Esophagus squamous epithelium (tissue), 5 donors: ENCODE results near the gene SMARCA1. TPM values are rescaled to one million over a fixed set of nuclear protein-coding genes. Genes with fewer than 3 reads are reported as not detected.

Experiments
- DNase-seq: peaks from one replicate; lab custom pipeline; 2025; lab: John Stamatoyannopoulos, UW
- H3K27ac ChIP-seq, 4 donors: fragments of 200-600 bp; sonication (generic); one replicate each; pipeline ENCODE4 v1.5.1; 2016 to 2019; ENCODE audit warnings: mild to moderate bottlenecking in 1 of 4
- H3K27me3 ChIP-seq, 4 donors: fragments of 200-600 bp; sonication (generic); 1 replicate in 3 of 4; 2 replicates in 1 of 4; pipeline versions ENCODE4 v1.5.1 to v1.6.0; 2017 to 2021; ENCODE audit warnings: antibody characterized with exemption in 1 of 4
- H3K36me3 ChIP-seq, 3 donors: fragments of 200-600 bp; sonication (generic); one replicate each; pipeline ENCODE4 v1.5.1; 2016 to 2019
- H3K4me1 ChIP-seq, 3 donors: fragments of 200-600 bp; sonication (generic); one replicate each; pipeline ENCODE4 v1.5.1; 2017 to 2019
- H3K4me3 ChIP-seq, 4 donors: fragments of 200-600 bp; sonication (generic); 1 replicate in 3 of 4; 2 replicates in 1 of 4; pipeline ENCODE4 v1.5.1; 2016 to 2019; ENCODE audit warnings: mild to moderate bottlenecking in 2 of 4, moderate library complexity in 1 of 4
- H3K9me3 ChIP-seq, 3 donors: fragments of 200-600 bp; sonication (generic); one replicate each; pipeline ENCODE4 v1.5.1; 2016 to 2019
- CTCF ChIP-seq, 6 experiments: fragments of 450-650 bp in 4 of 6; fragments of 200-600 bp in 2 of 6; sonication (generic) in 2 of 6; IDR thresholded peaks; one replicate each; pipeline ENCODE4 v1.5.1; 2016 to 2019; ENCODE audit warnings: antibody characterized with exemption in 6 of 6, mild to moderate bottlenecking in 4 of 6, moderate library complexity in 4 of 6
- POLR2A ChIP-seq, 4 donors: fragments of 450-650 bp; IDR thresholded peaks; one replicate each; pipeline ENCODE4 v1.6.1; 2017; ENCODE audit warnings: antibody characterized with exemption in 4 of 4, mild to moderate bottlenecking in 4 of 4, moderate library complexity in 3 of 4
- WGBS, 2 donors: methylation state at CpG; one replicate each; pipeline ENCODE4 v1.1.5; 2018; 5-methylcytosine and 5-hydroxymethylcytosine counted together
- intact Hi-C: fragments of 100-400 bp; cut with DNase I; formaldehyde crosslinking; loops from one replicate; pipeline ENCODE4 v1.15.0; 2022
- total RNA-seq, 4 donors: library from RNA; depleted of rRNA; stranded (reverse); fragments of >200 nt; gene quantifications; one replicate each; pipeline ENCODE4 v1.1.0, GENCODE V29; 2016
- donor health status: DM: yes; HTN: yes; CAD: no.

Gene SMARCA1
- total RNA-seq, 4 donors from 2014 or later: 4.5 to 18.8 (median 11.5) TPM

- H3K27me3 ChIP-seq: no peaks in the 10 kb centered on the region
- TF ChIP-seq POLR2A (IDR thresholded peaks at IDR 0.05) (no peak), CTCF (IDR thresholded peaks at IDR 0.05) (no peak)
- intact Hi-C loops: no loop called here
- peaks cover 0 to 9% (median 0%) of the 10 kb centered on the region in 3 donors for H3K36me3 ChIP-seq
- 71 to 96% methylated on average over 7 of the region's 7 CpGs for WGBS, 2 donors
- no peak overlapping the region for H3K27ac ChIP-seq
- H3K9me3 ChIP-seq: no peaks in the 10 kb centered on the region
- no peaks in the 10 kb centered on the region for H3K4me1 ChIP-seq
- H3K4me3 ChIP-seq: no peak overlapping the region
- DNase-seq: no peak
Measured at GRCh38 chrX:129510331-129510730, 13.0 kb downstream of the SMARCA1 start.

- no peak for TF ChIP-seq CTCF (IDR thresholded peaks at IDR 0.05)
- no peak for TF ChIP-seq POLR2A (IDR thresholded peaks at IDR 0.05)
- Histone ChIP-seq H3K4me3 (no peak overlapping the region), H3K9me3 (no peaks in the 10 kb centered on the region), H3K4me1 (no peaks in the 10 kb centered on the region), H3K36me3 (peaks cover 0 to 42% (median 0%) of the 10 kb centered on the region in 3 donors), H3K27ac (no peak overlapping the region), H3K27me3 (no peaks in the 10 kb centered on the region)
- no peak for DNase-seq
- WGBS, 2 donors: 64 to 81% methylated on average over 3 of the region's 3 CpGs
- intact Hi-C loops: no loop called here
Measured at GRCh38 chrX:129497146-129497843, 26.0 kb downstream of the SMARCA1 start.

- H3K27me3 ChIP-seq: no peaks in the 10 kb centered on the region
- WGBS, 2 donors: 82 to 86% methylated on average over 6 of the region's 6 CpGs
- DNase-seq: no peak
- no peaks in the 10 kb centered on the region for H3K4me1 ChIP-seq
- H3K4me3 ChIP-seq: no peak overlapping the region
- H3K27ac ChIP-seq: no peak overlapping the region
- H3K36me3 ChIP-seq: peaks cover 0 to 40% (median 0%) of the 10 kb centered on the region in 3 donors
- no peaks in the 10 kb centered on the region for H3K9me3 ChIP-seq
- intact Hi-C loops: no loop called here
- TF ChIP-seq CTCF (IDR thresholded peaks at IDR 0.05) (no peak), POLR2A (IDR thresholded peaks at IDR 0.05) (no peak)
Measured at GRCh38 chrX:129496625-129497024, 26.7 kb downstream of the SMARCA1 start.

GRCh38 chrX:129495900-129496299 is 27.4 kb downstream of the SMARCA1 start:
- Histone ChIP-seq H3K4me1 (no peaks in the 10 kb centered on the region), H3K36me3 (peaks cover 0 to 41% (median 0%) of the 10 kb centered on the region in 3 donors), H3K4me3 (no peak overlapping the region), H3K27ac (no peak overlapping the region), H3K27me3 (no peaks in the 10 kb centered on the region), H3K9me3 (no peaks in the 10 kb centered on the region)
- intact Hi-C loops: no loop called here
- 82 to 86% methylated on average over 5 of the region's 5 CpGs for WGBS, 2 donors
- DNase-seq: no peak
- TF ChIP-seq CTCF (IDR thresholded peaks at IDR 0.05): no peak
- TF ChIP-seq POLR2A (IDR thresholded peaks at IDR 0.05): no peak

GRCh38 chrX:129494887-129495286 is 28.4 kb downstream of the SMARCA1 start:
- H3K27me3 ChIP-seq: no peaks in the 10 kb centered on the region
- H3K4me3 ChIP-seq: no peak overlapping the region
- TF ChIP-seq POLR2A (IDR thresholded peaks at IDR 0.05): no peak
- TF ChIP-seq CTCF (IDR thresholded peaks at IDR 0.05): no peak
- no peaks in the 10 kb centered on the region for H3K4me1 ChIP-seq
- DNase-seq: no peak
- intact Hi-C loops: no loop called here
- 66 to 71% methylated on average over 1 to 2 of the region's 2 CpGs for WGBS, 2 donors
- peaks cover 0 to 41% (median 0%) of the 10 kb centered on the region in 3 donors for H3K36me3 ChIP-seq
- H3K27ac ChIP-seq: no peak overlapping the region
- H3K9me3 ChIP-seq: no peaks in the 10 kb centered on the region
